Gastroesophageal sphincter (tissue), 3 donors: ENCODE results near the gene SPECC1L.

ENCODE experiments used
- POLR2AphosphoS5 ChIP-seq: sonication (generic); formaldehyde crosslinking; IDR thresholded peaks from one replicate; pipeline ENCODE4 v1.6.1; 2017; ENCODE audit warnings: antibody characterized with exemption
- TF ChIP-seq, protein P1 (sequence below), 4 experiments: fragments of 200-600 bp in 2 of 4; fragments of 450-650 bp in 2 of 4; sonication (generic) in 1 of 4; IDR thresholded peaks; one replicate each; pipeline ENCODE4 v1.5.1; 2017 to 2019; ENCODE audit warnings: antibody characterized with exemption in 4 of 4, mild to moderate bottlenecking in 2 of 4, moderate library complexity in 2 of 4

DNA sequence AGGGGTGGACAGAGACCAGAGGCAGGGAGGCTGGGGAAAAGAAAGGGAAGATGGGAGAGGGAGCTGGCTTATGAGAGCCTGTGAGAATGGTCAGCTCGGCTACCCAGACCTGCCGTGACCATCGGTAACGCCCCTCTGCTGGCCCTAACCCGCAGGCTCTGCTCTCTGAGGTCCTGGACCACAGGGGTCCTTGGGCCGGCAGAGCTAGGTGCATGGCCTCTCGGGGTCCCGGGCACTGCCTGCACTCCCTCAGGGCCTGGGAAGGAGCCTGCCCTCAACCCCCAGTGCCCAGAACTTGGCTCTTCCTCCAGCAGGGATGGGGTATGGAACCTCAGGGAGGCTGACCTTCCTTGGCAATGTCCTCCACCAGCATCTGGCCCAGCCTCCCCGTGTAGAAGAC is 38.9 kb upstream of the SPECC1L start:
- TF ChIP-seq POLR2AphosphoS5 = no peak
- TF ChIP-seq, protein P1, sequence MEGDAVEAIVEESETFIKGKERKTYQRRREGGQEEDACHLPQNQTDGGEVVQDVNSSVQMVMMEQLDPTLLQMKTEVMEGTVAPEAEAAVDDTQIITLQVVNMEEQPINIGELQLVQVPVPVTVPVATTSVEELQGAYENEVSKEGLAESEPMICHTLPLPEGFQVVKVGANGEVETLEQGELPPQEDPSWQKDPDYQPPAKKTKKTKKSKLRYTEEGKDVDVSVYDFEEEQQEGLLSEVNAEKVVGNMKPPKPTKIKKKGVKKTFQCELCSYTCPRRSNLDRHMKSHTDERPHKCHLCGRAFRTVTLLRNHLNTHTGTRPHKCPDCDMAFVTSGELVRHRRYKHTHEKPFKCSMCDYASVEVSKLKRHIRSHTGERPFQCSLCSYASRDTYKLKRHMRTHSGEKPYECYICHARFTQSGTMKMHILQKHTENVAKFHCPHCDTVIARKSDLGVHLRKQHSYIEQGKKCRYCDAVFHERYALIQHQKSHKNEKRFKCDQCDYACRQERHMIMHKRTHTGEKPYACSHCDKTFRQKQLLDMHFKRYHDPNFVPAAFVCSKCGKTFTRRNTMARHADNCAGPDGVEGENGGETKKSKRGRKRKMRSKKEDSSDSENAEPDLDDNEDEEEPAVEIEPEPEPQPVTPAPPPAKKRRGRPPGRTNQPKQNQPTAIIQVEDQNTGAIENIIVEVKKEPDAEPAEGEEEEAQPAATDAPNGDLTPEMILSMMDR (IDR thresholded peaks at IDR 0.05) = no peak
